GM23338 (cell line): Measurements from ENCODE around the gene COMMD7.
A peak's percentile ranks its signal among the peaks of the same experiment; 100 is the strongest.

ENCODE experiments used
- CREB1 ChIP-seq: fragments of 250-450 bp; sonication (Bioruptor Pico); IDR thresholded peaks from 2 replicates; pipeline ENCODE4 v1.5.0; 2020; ENCODE audit warnings: low read depth, mild to moderate bottlenecking, moderate library complexity
- CTCF ChIP-seq, 2 experiments: fragments of 200-600 bp in 1 of 2; sonication (generic) in 1 of 2; conservative IDR thresholded peaks; 2 replicates each; pipeline versions ENCODE4 v1.5.1 to v1.6.1; 2016 to 2017; ENCODE audit warnings: antibody characterized with exemption in 2 of 2, low read depth in 2 of 2, mild to moderate bottlenecking in 2 of 2, moderate library complexity in 1 of 2
- ETS1 ChIP-seq: IDR thresholded peaks from 2 replicates; pipeline ENCODE4 v1.6.1; 2016; ENCODE audit warnings: antibody characterized with exemption
- EZH2 ChIP-seq: fragments of 200-600 bp; sonication (generic); IDR thresholded peaks from one replicate; pipeline ENCODE4 v1.8.0; 2017; ENCODE audit warnings: antibody characterized with exemption, mild to moderate bottlenecking, low read depth; ENCODE audit not compliant: unreplicated experiment
- EZH2phosphoT487 ChIP-seq: fragments of 200-600 bp; sonication (generic); IDR thresholded peaks from one replicate; pipeline ENCODE4 v1.8.1; 2018; ENCODE audit warnings: antibody characterized with exemption; ENCODE audit not compliant: unreplicated experiment
- JUNB ChIP-seq: IDR thresholded peaks from one replicate; pipeline ENCODE4 v1.6.1; 2016; ENCODE audit warnings: antibody characterized with exemption; ENCODE audit not compliant: unreplicated experiment
- POLR2AphosphoS5 ChIP-seq: IDR thresholded peaks from 2 replicates; pipeline ENCODE4 v1.6.1; 2016; ENCODE audit warnings: antibody characterized with exemption, low read depth
- REST ChIP-seq: IDR thresholded peaks from one replicate; pipeline ENCODE4 v1.6.1; 2018; ENCODE audit warnings: antibody characterized with exemption; ENCODE audit not compliant: unreplicated experiment

- no peak for TF ChIP-seq CTCF (conservative IDR thresholded peaks at IDR 0.05; ENCODE audit: low read depth in 2 of 2)
- TF ChIP-seq REST, result no peak
- no peak for TF ChIP-seq EZH2phosphoT487
- TF ChIP-seq POLR2AphosphoS5, result peak; percentile 35
- no peak for TF ChIP-seq JUNB
- TF ChIP-seq CREB1 (CRISPR knock-in tag), result no peak
- no peak for TF ChIP-seq EZH2
- no peak for TF ChIP-seq ETS1
Measured at GRCh38 chr20:32786059-32786760, 42.9 kb upstream of the COMMD7 start.
